Measurements from ENCODE around the gene UQCR10. TPM values are rescaled to one million over a fixed set of nuclear protein-coding genes. Genes with fewer than 3 reads are reported as not detected.

UQCR10 gene
- total and polyA plus RNA-seq, 7 donors, result 37.9 to 555 (median 84.5) TPM

DNA sequence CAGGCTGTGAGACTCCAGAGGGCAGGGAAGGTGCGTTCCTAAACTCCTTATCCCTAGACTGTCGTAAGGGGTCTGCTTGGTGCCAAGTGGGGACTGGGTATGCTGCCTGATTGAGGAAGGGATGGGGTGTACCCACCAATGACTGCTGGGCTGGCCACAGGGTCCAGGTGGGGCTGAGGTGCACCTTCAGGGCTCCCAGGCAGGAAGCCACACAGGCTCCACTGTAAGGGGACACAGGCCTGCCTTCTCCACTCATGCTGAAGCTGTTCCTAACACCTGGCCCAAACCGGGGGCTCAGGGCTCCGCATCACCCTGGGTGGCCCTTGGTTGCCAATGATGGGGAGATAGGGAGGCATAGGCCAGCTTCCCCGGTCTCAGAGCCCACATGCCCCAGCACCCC is 27.0 kb upstream of the UQCR10 start:
- Histone ChIP-seq H3K27me3 (no peaks in the 10 kb centered on the region), H3K36me3 (peaks cover 0 to 58% (median 9%) of the 10 kb centered on the region in 4 donors), H3K4me3 (no peak overlapping the region), H3K9me3 (no peaks in the 10 kb centered on the region), H3K27ac (no peak overlapping the region), H3K4me1 (no peaks in the 10 kb centered on the region)
- no peak for TF ChIP-seq EP300 (IDR thresholded peaks at IDR 0.05)
- TF ChIP-seq POLR2AphosphoS5 (IDR thresholded peaks at IDR 0.05), result no peak
- no peak for TF ChIP-seq POLR2A (IDR thresholded peaks at IDR 0.05)
- no peak for TF ChIP-seq CTCF (IDR thresholded peaks at IDR 0.05)
- intact Hi-C loops (cut with DNase I), result no loop called here
- WGBS, 2 donors, result 98% methylated on average over 5 of the region's 5 CpGs
- DNase-seq, result no peak

- H3K9me3 ChIP-seq, result no peaks in the 10 kb centered on the region
- peaks cover 0 to 73% (median 13%) of the 10 kb centered on the region in 4 donors for H3K36me3 ChIP-seq
- H3K4me3 ChIP-seq, result no peak overlapping the region
- no peak for DNase-seq
- TF ChIP-seq POLR2A (IDR thresholded peaks at IDR 0.05) (no peak), POLR2AphosphoS5 (IDR thresholded peaks at IDR 0.05) (no peak), EP300 (IDR thresholded peaks at IDR 0.05) (no peak), CTCF (IDR thresholded peaks at IDR 0.05) (no peak)
- 92 to 95% methylated on average over 2 of the region's 2 CpGs for WGBS, 2 donors
- intact Hi-C loops (cut with DNase I), result no loop called here
- no peaks in the 10 kb centered on the region for H3K4me1 ChIP-seq
- H3K27me3 ChIP-seq, result no peaks in the 10 kb centered on the region
- no peak overlapping the region for H3K27ac ChIP-seq
These were observed 25.2 kb upstream of the UQCR10 start for GRCh38 chr22:29741926-29742325.

DNA sequence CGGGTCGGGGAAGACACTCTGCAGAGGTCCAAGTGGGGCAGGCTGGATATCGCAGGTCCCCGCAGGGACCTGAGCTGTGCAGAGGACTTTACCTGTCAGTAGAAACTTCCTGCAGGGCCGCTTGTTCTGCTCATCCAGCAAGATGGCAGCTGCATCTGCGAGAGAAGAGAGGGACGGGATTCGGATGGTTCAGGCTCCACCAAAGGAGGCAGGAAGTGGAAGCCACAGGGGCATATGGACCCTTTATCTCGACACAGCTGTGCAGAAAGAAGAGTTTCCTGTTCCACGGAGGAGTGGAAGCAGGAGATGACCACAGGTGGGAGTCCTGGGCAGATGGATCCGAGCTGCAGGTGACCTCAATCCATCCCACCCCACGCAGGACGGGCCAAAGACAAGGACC is 24.8 kb upstream of the UQCR10 start:
- no peaks in the 10 kb centered on the region for H3K27me3 ChIP-seq
- WGBS, 2 donors, result 68 to 83% methylated on average over 13 of the region's 13 CpGs
- no peak overlapping the region for H3K27ac ChIP-seq
- no peaks in the 10 kb centered on the region for H3K9me3 ChIP-seq
- TF ChIP-seq CTCF (IDR thresholded peaks at IDR 0.05) (no peak), POLR2A (IDR thresholded peaks at IDR 0.05) (no peak), EP300 (IDR thresholded peaks at IDR 0.05) (no peak), POLR2AphosphoS5 (IDR thresholded peaks at IDR 0.05) (no peak)
- peaks cover 0 to 77% (median 15%) of the 10 kb centered on the region in 4 donors for H3K36me3 ChIP-seq
- no peak for DNase-seq
- intact Hi-C loops (cut with DNase I), result no loop called here
- H3K4me1 ChIP-seq, result no peaks in the 10 kb centered on the region
- H3K4me3 ChIP-seq, result no peak overlapping the region

- H3K4me3 ChIP-seq, result no peak overlapping the region
- no peaks in the 10 kb centered on the region for H3K4me1 ChIP-seq
- TF ChIP-seq EP300 (IDR thresholded peaks at IDR 0.05) (no peak), CTCF (IDR thresholded peaks at IDR 0.05) (no peak), POLR2A (IDR thresholded peaks at IDR 0.05) (no peak)
- no peak for DNase-seq
- no peaks in the 10 kb centered on the region for H3K27me3 ChIP-seq
- WGBS, 2 donors, result 80 to 82% methylated on average over 8 of the region's 8 CpGs
- intact Hi-C loops (cut with DNase I), result no loop called here
- H3K27ac ChIP-seq, result no peak overlapping the region
- H3K36me3 ChIP-seq, result peaks cover 10 to 68% (median 21%) of the 10 kb centered on the region in 4 donors
- H3K9me3 ChIP-seq, result no peaks in the 10 kb centered on the region
These were observed 22.3 kb upstream of the UQCR10 start for GRCh38 chr22:29744902-29745301.

DNA sequence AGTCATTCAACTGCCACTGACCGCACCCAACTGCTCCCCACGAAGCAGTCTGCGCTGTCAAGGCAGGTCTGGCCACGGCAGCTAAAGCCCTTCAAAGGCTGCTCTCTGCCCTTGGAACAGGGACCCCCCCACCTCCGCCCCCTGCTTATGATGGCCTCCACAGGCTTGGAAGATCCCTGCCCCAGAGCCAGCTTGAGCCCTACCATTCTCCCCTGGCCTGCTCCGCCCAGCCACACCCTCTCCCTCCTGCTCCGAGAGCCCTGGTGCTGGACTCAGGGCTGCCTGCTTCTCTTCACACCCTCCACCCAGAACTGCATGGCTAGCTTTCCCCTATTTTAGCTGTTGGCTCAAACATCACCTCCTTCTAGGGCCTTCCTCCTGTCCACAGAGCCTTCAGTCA is 19.3 kb upstream of the UQCR10 start:
- TF ChIP-seq CTCF (IDR thresholded peaks at IDR 0.05) (no peak), EP300 (IDR thresholded peaks at IDR 0.05) (no peak), POLR2A (IDR thresholded peaks at IDR 0.05) (no peak), POLR2AphosphoS5 (IDR thresholded peaks at IDR 0.05) (no peak)
- no peaks in the 10 kb centered on the region for H3K27me3 ChIP-seq
- no peaks in the 10 kb centered on the region for H3K4me1 ChIP-seq
- no peak overlapping the region for H3K4me3 ChIP-seq
- intact Hi-C loops (cut with DNase I), result no loop called here
- H3K27ac ChIP-seq, result no peak overlapping the region
- 68 to 90% methylated on average over 7 of the region's 7 CpGs for WGBS, 2 donors
- DNase-seq, result no peak
- no peaks in the 10 kb centered on the region for H3K9me3 ChIP-seq
- peaks cover 10 to 44% (median 17%) of the 10 kb centered on the region in 4 donors for H3K36me3 ChIP-seq

Measured in sigmoid colon (tissue), 7 donors.